Chondrocyte (in vitro differentiated cells): ENCODE data around the gene AGBL5. TPM values are rescaled to one million over a fixed set of nuclear protein-coding genes. Genes with fewer than 3 reads are reported as not detected.
A peak's percentile ranks its signal among the peaks of the same experiment; 100 is the strongest.

ENCODE experiments used
- DNase-seq: peaks from one replicate; pipeline ENCODE4 v3.0.0; 2021; ENCODE audit warnings: mixed read lengths, low spot score
- H3K27ac Mint-ChIP-seq: one replicate; pipeline ENCODE4 v1.8.0; 2021; ENCODE audit warnings: mild to moderate bottlenecking, moderate library complexity, mixed read lengths; ENCODE audit not compliant: unreplicated experiment
- H3K27me3 Mint-ChIP-seq: 2 replicates; pipeline ENCODE4 v1.8.0; 2021; ENCODE audit warnings: low read depth, mixed read lengths
- H3K36me3 Mint-ChIP-seq: 2 replicates; pipeline ENCODE4 v1.8.0; 2021; ENCODE audit warnings: low read depth, mixed read lengths
- H3K4me1 Mint-ChIP-seq: 2 replicates; pipeline ENCODE4 v1.8.0; 2021; ENCODE audit warnings: low read depth, mild to moderate bottlenecking, mixed read lengths
- H3K4me3 Mint-ChIP-seq: one replicate; pipeline ENCODE4 v1.8.0; 2021; ENCODE audit warnings: mild to moderate bottlenecking, moderate library complexity, mixed read lengths; ENCODE audit not compliant: unreplicated experiment
- H3K9me3 Mint-ChIP-seq: 2 replicates; pipeline ENCODE4 v1.8.0; 2021; ENCODE audit warnings: low read depth, mixed read lengths
- total RNA-seq: library from RNA; stranded (reverse); gene quantifications from 3 replicates; pipeline ENCODE4 v1.2.1, GENCODE V29; 2021
- TF ChIP-seq, protein P1 (sequence below): fragments of 200-600 bp; sonication (generic); IDR thresholded peaks from 2 replicates; pipeline ENCODE4 v1.5.0; 2021; ENCODE audit warnings: antibody characterized with exemption, mild to moderate bottlenecking, moderate library complexity

The AGBL5 gene
- total RNA-seq, 1 donor from 2014 or later: 16.3 TPM

DNA sequence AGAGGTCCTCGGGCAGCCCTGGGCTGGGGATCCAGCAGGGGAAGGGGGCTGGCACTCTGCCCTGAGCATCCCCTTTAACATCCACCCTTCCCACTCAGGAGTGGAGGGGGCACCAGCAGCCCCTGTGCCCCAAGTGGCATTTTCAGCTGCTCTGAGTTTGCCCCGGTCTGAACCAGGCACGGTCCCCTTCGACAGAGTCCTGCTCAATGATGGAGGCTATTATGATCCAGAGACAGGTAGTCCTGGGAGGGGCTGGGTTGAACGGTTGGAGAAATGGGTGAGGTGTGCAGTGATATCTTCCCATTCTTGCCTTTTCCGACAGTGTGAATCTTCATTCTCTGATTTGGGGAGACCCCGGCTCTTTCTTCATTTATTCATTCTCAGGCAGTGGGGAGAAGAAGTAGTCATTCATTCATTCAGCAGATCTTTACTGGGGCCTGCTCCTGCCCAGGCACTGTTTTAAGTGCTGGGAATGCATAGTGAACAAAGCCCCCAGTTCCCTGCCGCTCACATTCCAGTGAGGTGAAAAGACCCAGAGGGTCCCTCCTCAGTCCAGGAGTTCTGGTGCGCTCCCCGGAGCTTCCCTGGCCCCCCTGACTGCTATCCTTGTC lies 33.7 kb downstream of the AGBL5 start:
- peaks cover 5% of the 10 kb centered on the region for H3K36me3 Mint-ChIP-seq
- TF ChIP-seq, protein P1, sequence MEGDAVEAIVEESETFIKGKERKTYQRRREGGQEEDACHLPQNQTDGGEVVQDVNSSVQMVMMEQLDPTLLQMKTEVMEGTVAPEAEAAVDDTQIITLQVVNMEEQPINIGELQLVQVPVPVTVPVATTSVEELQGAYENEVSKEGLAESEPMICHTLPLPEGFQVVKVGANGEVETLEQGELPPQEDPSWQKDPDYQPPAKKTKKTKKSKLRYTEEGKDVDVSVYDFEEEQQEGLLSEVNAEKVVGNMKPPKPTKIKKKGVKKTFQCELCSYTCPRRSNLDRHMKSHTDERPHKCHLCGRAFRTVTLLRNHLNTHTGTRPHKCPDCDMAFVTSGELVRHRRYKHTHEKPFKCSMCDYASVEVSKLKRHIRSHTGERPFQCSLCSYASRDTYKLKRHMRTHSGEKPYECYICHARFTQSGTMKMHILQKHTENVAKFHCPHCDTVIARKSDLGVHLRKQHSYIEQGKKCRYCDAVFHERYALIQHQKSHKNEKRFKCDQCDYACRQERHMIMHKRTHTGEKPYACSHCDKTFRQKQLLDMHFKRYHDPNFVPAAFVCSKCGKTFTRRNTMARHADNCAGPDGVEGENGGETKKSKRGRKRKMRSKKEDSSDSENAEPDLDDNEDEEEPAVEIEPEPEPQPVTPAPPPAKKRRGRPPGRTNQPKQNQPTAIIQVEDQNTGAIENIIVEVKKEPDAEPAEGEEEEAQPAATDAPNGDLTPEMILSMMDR: no peak
- H3K4me1 Mint-ChIP-seq: peaks cover 29% of the 10 kb centered on the region
- peak overlapping the region; percentile 91 for H3K27ac Mint-ChIP-seq
- no peaks in the 10 kb centered on the region for H3K9me3 Mint-ChIP-seq
- peak overlapping the region; percentile 73 for H3K4me3 Mint-ChIP-seq
- H3K27me3 Mint-ChIP-seq: no peaks in the 10 kb centered on the region
- DNase-seq: no peak

DNA sequence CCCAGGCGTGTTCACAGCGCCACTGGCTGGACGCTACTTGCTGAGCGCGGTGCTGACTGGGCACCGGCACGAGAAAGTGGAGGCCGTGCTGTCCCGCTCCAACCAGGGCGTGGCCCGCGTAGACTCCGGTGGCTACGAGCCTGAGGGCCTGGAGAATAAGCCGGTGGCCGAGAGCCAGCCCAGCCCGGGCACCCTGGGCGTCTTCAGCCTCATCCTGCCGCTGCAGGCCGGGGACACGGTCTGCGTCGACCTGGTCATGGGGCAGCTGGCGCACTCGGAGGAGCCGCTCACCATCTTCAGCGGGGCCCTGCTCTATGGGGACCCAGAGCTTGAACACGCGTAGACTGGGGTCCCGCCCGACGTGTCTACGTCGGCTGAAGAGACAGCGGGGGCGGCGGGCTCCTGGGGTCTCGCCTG lies 34.2 kb downstream of the AGBL5 start:
- TF ChIP-seq, protein P1: peak; percentile 73
- Mint-ChIP-seq H3K27me3 (no peaks in the 10 kb centered on the region), H3K9me3 (no peaks in the 10 kb centered on the region), H3K36me3 (peaks cover 4% of the 10 kb centered on the region), H3K27ac (peak overlapping the region; percentile 91), H3K4me1 (peaks cover 24% of the 10 kb centered on the region), H3K4me3 (peak overlapping the region; percentile 73)
- no peak for DNase-seq

DNA sequence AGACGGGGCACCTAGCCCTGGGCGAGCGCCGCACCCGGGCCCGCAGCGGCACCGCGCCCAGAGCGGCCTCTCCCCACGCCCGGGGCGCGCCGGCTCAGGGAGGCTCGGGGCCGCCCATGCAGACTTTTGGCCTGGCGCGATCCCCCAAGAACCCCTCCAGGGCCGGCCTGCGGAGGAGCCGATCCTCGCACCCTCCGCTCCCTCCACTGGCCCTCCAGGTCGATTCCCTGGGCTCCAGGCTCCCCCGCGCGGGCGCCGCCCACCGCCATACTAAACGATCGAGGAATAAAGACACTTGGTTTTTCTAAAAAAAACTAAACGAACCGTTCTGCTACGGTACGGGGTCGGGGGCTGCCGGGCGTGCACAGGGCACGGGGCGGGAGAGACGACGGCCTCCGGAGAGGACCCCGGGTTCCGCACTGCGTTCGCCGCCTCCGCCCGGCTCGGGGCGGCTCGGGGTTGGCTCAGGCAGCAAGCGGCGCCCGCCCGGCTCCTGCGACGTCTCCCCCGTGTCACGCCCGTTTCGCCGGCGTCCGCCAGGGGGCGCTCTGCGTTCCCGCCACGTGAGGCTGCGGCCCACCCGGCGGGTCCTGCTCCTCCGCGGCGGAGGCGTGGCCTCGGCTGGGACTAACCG lies 34.7 kb downstream of the AGBL5 start:
- no peaks in the 10 kb centered on the region for H3K9me3 Mint-ChIP-seq
- TF ChIP-seq, protein P1: peak; percentile 86
- H3K27ac Mint-ChIP-seq: peak overlapping the region; percentile 92
- H3K27me3 Mint-ChIP-seq: no peaks in the 10 kb centered on the region
- peak overlapping the region; percentile 73 for H3K4me3 Mint-ChIP-seq
- H3K4me1 Mint-ChIP-seq: peaks cover 19% of the 10 kb centered on the region
- peaks cover 3% of the 10 kb centered on the region for H3K36me3 Mint-ChIP-seq
- DNase-seq: no peak

DNA sequence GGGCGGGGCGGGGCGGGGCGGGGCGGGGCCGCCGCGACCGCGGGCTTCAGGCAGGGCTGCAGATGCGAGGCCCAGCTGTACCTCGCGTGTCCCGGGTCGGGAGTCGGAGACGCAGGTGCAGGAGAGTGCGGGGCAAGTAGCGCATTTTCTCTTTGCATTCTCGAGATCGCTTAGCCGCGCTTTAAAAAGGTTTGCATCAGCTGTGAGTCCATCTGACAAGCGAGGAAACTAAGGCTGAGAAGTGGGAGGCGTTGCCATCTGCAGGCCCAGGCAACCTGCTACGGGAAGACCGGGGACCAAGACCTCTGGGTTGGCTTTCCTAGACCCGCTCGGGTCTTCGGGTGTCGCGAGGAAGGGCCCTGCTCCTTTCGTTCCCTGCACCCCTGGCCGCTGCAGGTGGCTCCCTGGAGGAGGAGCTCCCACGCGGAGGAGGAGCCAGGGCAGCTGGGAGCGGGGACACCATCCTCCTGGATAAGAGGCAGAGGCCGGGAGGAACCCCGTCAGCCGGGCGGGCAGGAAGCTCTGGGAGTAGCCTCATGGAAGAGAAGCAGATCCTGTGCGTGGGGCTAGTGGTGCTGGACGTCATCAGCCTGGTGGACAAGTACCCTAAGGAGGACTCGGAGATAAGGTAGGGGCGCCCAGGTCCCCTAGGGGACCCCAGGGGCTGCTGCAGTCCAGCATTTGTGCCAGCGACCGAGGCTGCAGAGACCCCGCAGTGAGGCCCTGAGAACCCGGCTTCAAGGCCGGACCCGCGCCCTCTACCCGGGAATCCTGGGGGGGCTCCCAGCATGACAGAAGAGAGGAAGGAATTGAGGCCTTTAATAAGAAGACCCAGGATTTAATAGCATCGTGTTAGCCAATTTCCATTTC lies 35.5 kb downstream of the AGBL5 start, which contains the start of gene KHK:
TSS of gene KHK (plus strand) at position 49 of the 870 bp plus-strand sequence. CDS start at position 537, 488 bp downstream.
- TF ChIP-seq, protein P1: peak; percentile 54
- no peaks in the 10 kb centered on the region for H3K9me3 Mint-ChIP-seq
- peak within 1 kb of the TSS; percentile 73 for H3K4me3 Mint-ChIP-seq
- no peak for DNase-seq
- H3K4me1 Mint-ChIP-seq: peaks cover 14% of the 10 kb centered on the region
- H3K27me3 Mint-ChIP-seq: no peaks in the 10 kb centered on the region
- no peaks in the 10 kb centered on the region for H3K36me3 Mint-ChIP-seq
- H3K27ac Mint-ChIP-seq: peak within 1 kb of the TSS; percentile 92

DNA sequence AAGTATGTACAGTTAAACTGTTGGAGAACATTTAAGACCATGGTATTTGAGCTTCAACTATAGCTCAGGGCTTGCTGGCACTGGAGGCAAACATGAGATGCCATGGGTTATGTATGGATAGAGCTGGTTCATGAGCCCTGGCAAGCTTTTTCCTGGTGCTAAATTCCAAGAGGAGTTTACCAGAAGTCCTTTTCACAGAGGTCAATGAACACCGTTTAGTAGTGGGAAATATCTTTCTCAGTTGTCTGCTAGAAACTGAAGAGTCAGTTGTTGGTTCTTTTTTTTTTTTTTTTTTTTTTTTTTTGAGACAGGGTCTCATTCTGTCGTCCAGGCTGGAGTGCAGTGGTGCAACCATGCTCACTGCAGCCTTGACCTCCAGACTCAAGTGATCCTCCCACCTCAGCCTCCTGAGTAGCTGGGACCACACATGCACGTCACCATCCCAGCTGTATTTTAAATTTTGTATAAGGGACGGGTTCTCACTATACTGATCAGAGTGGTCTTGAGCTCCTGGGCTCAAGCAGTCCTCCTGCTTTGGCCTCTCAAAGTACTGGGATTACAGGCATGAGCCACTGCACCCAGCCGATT lies 36.4 kb downstream of the AGBL5 start:
- no peak overlapping the region for H3K4me3 Mint-ChIP-seq
- H3K9me3 Mint-ChIP-seq: no peaks in the 10 kb centered on the region
- H3K4me1 Mint-ChIP-seq: peaks cover 14% of the 10 kb centered on the region
- TF ChIP-seq, protein P1: no peak
- no peak for DNase-seq
- no peaks in the 10 kb centered on the region for H3K27me3 Mint-ChIP-seq
- H3K36me3 Mint-ChIP-seq: no peaks in the 10 kb centered on the region
- no peak overlapping the region for H3K27ac Mint-ChIP-seq
